ENCODE measurements around the gene TRIM36. TPM values are rescaled to one million over a fixed set of nuclear protein-coding genes. Genes with fewer than 3 reads are reported as not detected.

The TRIM36 gene
- total and polyA plus RNA-seq, 5 donors from 2014 or later: not detected

DNA sequence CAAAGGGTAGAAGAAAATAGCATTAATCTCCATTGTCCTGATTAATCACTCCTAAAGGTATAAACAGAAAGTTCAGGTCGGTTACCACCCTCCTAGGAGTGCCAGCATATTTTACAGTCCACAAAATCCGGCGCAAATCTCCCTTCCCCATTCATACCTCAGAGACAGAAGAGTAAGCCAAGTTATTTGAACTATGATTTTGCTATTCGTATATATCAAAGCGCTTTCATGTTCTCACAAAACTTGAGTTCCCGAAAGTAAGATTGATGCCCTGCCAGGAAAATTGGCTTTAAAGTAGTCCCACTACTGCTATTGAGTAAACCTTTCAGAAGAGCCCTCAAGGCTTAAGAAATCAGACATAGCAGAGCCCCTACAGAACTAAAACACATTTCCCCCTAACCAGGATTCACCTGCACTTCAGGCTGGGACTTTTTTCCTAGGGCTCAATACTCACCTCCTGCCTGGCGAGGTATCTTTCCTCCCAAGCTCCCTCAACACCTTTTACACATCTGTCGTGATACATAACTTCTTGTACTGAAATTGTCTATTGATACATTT, 21.8 kb upstream of the TRIM36 start:
- Histone ChIP-seq H3K27ac (ENCODE audit: insufficient read depth, low read length, poor library complexity, severe bottlenecking) (no peak overlapping the region), H3K4me1 (ENCODE audit: control insufficient read depth, insufficient read depth, low read length, poor library complexity, severe bottlenecking) (no peaks in the 10 kb centered on the region), H3K9me3 (ENCODE audit: control insufficient read depth in 2 of 2, low read length in 2 of 2) (no peaks in the 10 kb centered on the region), H3K27me3 (ENCODE audit: control insufficient read depth, insufficient read depth, low read length) (peaks cover 12% of the 10 kb centered on the region), H3K36me3 (ENCODE audit: control insufficient read depth, insufficient read depth, low read length) (no peaks in the 10 kb centered on the region), H3K4me3 (ENCODE audit: low read depth, low read length) (no peak overlapping the region)
- H3K4me1 Mint-ChIP-seq: no peaks in the 10 kb centered on the region
- H3K27ac Mint-ChIP-seq: no peak overlapping the region
- H3K4me3 Mint-ChIP-seq: no peak overlapping the region
- peaks cover 54% of the 10 kb centered on the region for H3K27me3 Mint-ChIP-seq
- no peak for DNase-seq
- no peak for ATAC-seq (ENCODE audit: low read depth in 2 of 2)
- no peaks in the 10 kb centered on the region for H3K36me3 Mint-ChIP-seq
- H3K9me3 Mint-ChIP-seq: peaks cover 0 to 3% (median 0%) of the 10 kb centered on the region in 7 donors

DNA sequence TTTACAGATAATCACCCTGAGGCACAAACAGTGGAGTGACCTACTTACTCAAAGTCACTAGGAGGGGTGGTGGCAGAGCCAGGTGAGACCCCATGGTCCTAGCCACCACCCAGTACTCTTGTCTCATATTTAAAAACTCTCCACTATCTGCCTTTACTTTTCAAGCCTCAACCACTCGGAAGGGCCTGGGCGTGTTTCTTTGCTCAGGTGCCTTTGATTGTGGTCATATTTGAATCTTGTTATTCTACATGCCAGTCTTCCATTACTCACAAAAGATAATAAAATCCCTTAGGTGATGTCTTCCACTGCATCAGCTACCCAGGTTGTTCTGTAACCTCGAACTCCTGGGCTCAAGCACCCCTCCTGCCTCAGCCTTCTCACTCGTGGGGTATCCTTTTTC, 20.7 kb upstream of the TRIM36 start:
- Mint-ChIP-seq H3K27me3 (peaks cover 55% of the 10 kb centered on the region), H3K4me1 (no peaks in the 10 kb centered on the region), H3K27ac (no peak overlapping the region), H3K4me3 (no peak overlapping the region), H3K36me3 (no peaks in the 10 kb centered on the region), H3K9me3 (peaks cover 0 to 4% (median 0%) of the 10 kb centered on the region in 7 donors)
- ATAC-seq (ENCODE audit: low read depth in 2 of 2) (no peak), DNase-seq (no peak)
- Histone ChIP-seq H3K4me1 (ENCODE audit: control insufficient read depth, insufficient read depth, low read length, poor library complexity, severe bottlenecking) (no peaks in the 10 kb centered on the region), H3K4me3 (ENCODE audit: low read depth, low read length) (no peak overlapping the region), H3K27me3 (ENCODE audit: control insufficient read depth, insufficient read depth, low read length) (peaks cover 13% of the 10 kb centered on the region), H3K9me3 (ENCODE audit: control insufficient read depth in 2 of 2, low read length in 2 of 2) (no peaks in the 10 kb centered on the region), H3K36me3 (ENCODE audit: control insufficient read depth, insufficient read depth, low read length) (no peaks in the 10 kb centered on the region), H3K27ac (ENCODE audit: insufficient read depth, low read length, poor library complexity, severe bottlenecking) (no peak overlapping the region)

DNA sequence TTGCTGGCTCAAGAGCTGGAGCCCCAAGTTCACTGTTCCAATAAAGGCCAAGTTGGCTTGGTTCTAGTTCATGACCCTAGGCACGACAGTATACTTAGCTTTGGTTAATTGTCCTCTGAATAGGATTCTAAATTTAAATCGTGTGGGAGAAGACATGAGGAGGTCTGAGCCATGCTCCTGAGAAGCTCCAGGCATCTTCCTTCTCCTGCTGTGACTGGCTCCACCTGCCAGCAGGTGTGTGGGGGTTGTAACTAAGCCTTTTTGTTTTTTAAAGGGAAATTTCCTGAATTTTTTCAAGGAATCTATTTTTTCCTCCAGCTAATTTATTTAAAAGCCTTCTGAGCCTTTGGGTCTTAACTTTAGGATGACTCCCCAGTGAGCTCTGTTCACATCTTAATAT, 20.2 kb upstream of the TRIM36 start:
- H3K36me3 ChIP-seq (ENCODE audit: control insufficient read depth, insufficient read depth, low read length): no peaks in the 10 kb centered on the region
- Mint-ChIP-seq H3K4me1 (no peaks in the 10 kb centered on the region), H3K9me3 (peaks cover 0 to 4% (median 0%) of the 10 kb centered on the region in 7 donors), H3K27ac (no peak overlapping the region), H3K36me3 (no peaks in the 10 kb centered on the region), H3K4me3 (no peak overlapping the region), H3K27me3 (peaks cover 58% of the 10 kb centered on the region)
- ATAC-seq (ENCODE audit: low read depth in 2 of 2): no peak
- no peaks in the 10 kb centered on the region for H3K4me1 ChIP-seq (ENCODE audit: control insufficient read depth, insufficient read depth, low read length, poor library complexity, severe bottlenecking)
- H3K27ac ChIP-seq (ENCODE audit: insufficient read depth, low read length, poor library complexity, severe bottlenecking): no peak overlapping the region
- H3K9me3 ChIP-seq (ENCODE audit: control insufficient read depth in 2 of 2, low read length in 2 of 2): no peaks in the 10 kb centered on the region
- H3K27me3 ChIP-seq (ENCODE audit: control insufficient read depth, insufficient read depth, low read length): peaks cover 18% of the 10 kb centered on the region
- no peak for DNase-seq
- no peak overlapping the region for H3K4me3 ChIP-seq (ENCODE audit: low read depth, low read length)

DNA sequence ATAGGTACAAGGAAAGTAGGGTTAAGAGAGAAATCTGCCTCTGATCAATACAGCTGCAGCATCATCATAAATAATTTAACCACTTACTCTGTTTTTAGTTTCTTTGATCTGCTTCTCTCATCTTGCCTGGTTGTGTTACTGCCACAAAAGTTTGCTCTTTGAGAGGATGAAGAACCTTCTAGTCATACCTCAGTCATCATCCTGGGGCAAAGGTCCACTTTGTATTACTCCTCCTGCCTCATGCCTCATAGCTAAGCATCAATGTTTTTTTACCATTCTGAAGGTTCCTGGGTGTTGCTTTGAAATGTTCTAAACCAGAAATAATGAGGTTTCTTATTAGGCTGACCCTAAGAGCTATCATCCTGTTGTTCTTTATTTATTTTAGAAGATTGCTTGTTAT, 17.1 kb upstream of the TRIM36 start:
- DNase-seq (no peak), ATAC-seq (ENCODE audit: low read depth in 2 of 2) (no peak)
- peaks cover 45% of the 10 kb centered on the region for H3K27me3 ChIP-seq (ENCODE audit: control insufficient read depth, insufficient read depth, low read length)
- no peak overlapping the region for H3K4me3 ChIP-seq (ENCODE audit: low read depth, low read length)
- H3K27ac Mint-ChIP-seq: no peak overlapping the region
- no peaks in the 10 kb centered on the region for H3K4me1 Mint-ChIP-seq
- no peak overlapping the region for H3K27ac ChIP-seq (ENCODE audit: insufficient read depth, low read length, poor library complexity, severe bottlenecking)
- H3K4me1 ChIP-seq (ENCODE audit: control insufficient read depth, insufficient read depth, low read length, poor library complexity, severe bottlenecking): no peaks in the 10 kb centered on the region
- H3K9me3 ChIP-seq (ENCODE audit: control insufficient read depth in 2 of 2, low read length in 2 of 2): no peaks in the 10 kb centered on the region
- H3K9me3 Mint-ChIP-seq: peaks cover 0 to 4% (median 2%) of the 10 kb centered on the region in 7 donors
- no peaks in the 10 kb centered on the region for H3K36me3 Mint-ChIP-seq
- H3K4me3 Mint-ChIP-seq: no peak overlapping the region
- H3K36me3 ChIP-seq (ENCODE audit: control insufficient read depth, insufficient read depth, low read length): no peaks in the 10 kb centered on the region
- peaks cover 64% of the 10 kb centered on the region for H3K27me3 Mint-ChIP-seq

- no peaks in the 10 kb centered on the region for H3K36me3 Mint-ChIP-seq
- Histone ChIP-seq H3K27ac (ENCODE audit: insufficient read depth, low read length, poor library complexity, severe bottlenecking) (no peak overlapping the region), H3K9me3 (ENCODE audit: control insufficient read depth in 2 of 2, low read length in 2 of 2) (no peaks in the 10 kb centered on the region), H3K4me1 (ENCODE audit: control insufficient read depth, insufficient read depth, low read length, poor library complexity, severe bottlenecking) (peaks cover 8% of the 10 kb centered on the region), H3K4me3 (ENCODE audit: low read depth, low read length) (no peak overlapping the region), H3K27me3 (ENCODE audit: control insufficient read depth, insufficient read depth, low read length) (peaks cover 54% of the 10 kb centered on the region), H3K36me3 (ENCODE audit: control insufficient read depth, insufficient read depth, low read length) (no peaks in the 10 kb centered on the region)
- no peak overlapping the region for H3K27ac Mint-ChIP-seq
- DNase-seq (no peak), ATAC-seq (ENCODE audit: low read depth in 2 of 2) (no peak)
- H3K27me3 Mint-ChIP-seq: peaks cover 73% of the 10 kb centered on the region
- peaks cover 0 to 7% (median 3%) of the 10 kb centered on the region in 4 donors for H3K4me1 Mint-ChIP-seq
- no peak overlapping the region for H3K4me3 Mint-ChIP-seq
- H3K9me3 Mint-ChIP-seq: peaks cover 0 to 4% (median 0%) of the 10 kb centered on the region in 7 donors
Measured at GRCh38 chr5:115184770-115185169, 15.1 kb upstream of the TRIM36 start.

- ATAC-seq (ENCODE audit: low read depth in 2 of 2) (no peak), DNase-seq (no peak)
- Histone ChIP-seq H3K4me1 (ENCODE audit: control insufficient read depth, insufficient read depth, low read length, poor library complexity, severe bottlenecking) (peaks cover 16% of the 10 kb centered on the region), H3K27ac (ENCODE audit: insufficient read depth, low read length, poor library complexity, severe bottlenecking) (no peak overlapping the region), H3K36me3 (ENCODE audit: control insufficient read depth, insufficient read depth, low read length) (no peaks in the 10 kb centered on the region), H3K9me3 (ENCODE audit: control insufficient read depth in 2 of 2, low read length in 2 of 2) (no peaks in the 10 kb centered on the region), H3K27me3 (ENCODE audit: control insufficient read depth, insufficient read depth, low read length) (peaks cover 64% of the 10 kb centered on the region), H3K4me3 (ENCODE audit: low read depth, low read length) (no peak overlapping the region)
- Mint-ChIP-seq H3K4me3 (peak overlapping the region in 2 of 4 donors; percentile 77 to 80), H3K9me3 (peaks cover 0 to 3% (median 0%) of the 10 kb centered on the region in 7 donors), H3K27ac (no peak overlapping the region), H3K36me3 (peaks cover 6% of the 10 kb centered on the region), H3K27me3 (peaks cover 82% of the 10 kb centered on the region), H3K4me1 (peaks cover 0 to 7% (median 4%) of the 10 kb centered on the region in 4 donors)
Measured at GRCh38 chr5:115181757-115182156, 12.0 kb upstream of the TRIM36 start.

- Histone ChIP-seq H3K9me3 (ENCODE audit: control insufficient read depth in 2 of 2, low read length in 2 of 2) (no peaks in the 10 kb centered on the region), H3K27me3 (ENCODE audit: control insufficient read depth, insufficient read depth, low read length) (peaks cover 70% of the 10 kb centered on the region), H3K4me1 (ENCODE audit: control insufficient read depth, insufficient read depth, low read length, poor library complexity, severe bottlenecking) (peaks cover 16% of the 10 kb centered on the region), H3K36me3 (ENCODE audit: control insufficient read depth, insufficient read depth, low read length) (no peaks in the 10 kb centered on the region), H3K4me3 (ENCODE audit: low read depth, low read length) (peak overlapping the region; percentile 44), H3K27ac (ENCODE audit: insufficient read depth, low read length, poor library complexity, severe bottlenecking) (no peak overlapping the region)
- Mint-ChIP-seq H3K27me3 (peaks cover 90% of the 10 kb centered on the region), H3K4me1 (peaks cover 0 to 7% (median 4%) of the 10 kb centered on the region in 4 donors), H3K27ac (no peak overlapping the region), H3K9me3 (peaks cover 0 to 3% (median 0%) of the 10 kb centered on the region in 7 donors), H3K4me3 (peak overlapping the region; percentile 77 to 86 (median 80)), H3K36me3 (peaks cover 6% of the 10 kb centered on the region)
- DNase-seq: peak in 2 of 3 donors; percentile 16 to 25
- no peak for ATAC-seq (ENCODE audit: low read depth in 2 of 2)
Measured at GRCh38 chr5:115180165-115180709, 10.5 kb upstream of the TRIM36 start.
